ENCODE measurements around the gene PSAP.

PSAP gene

DNA sequence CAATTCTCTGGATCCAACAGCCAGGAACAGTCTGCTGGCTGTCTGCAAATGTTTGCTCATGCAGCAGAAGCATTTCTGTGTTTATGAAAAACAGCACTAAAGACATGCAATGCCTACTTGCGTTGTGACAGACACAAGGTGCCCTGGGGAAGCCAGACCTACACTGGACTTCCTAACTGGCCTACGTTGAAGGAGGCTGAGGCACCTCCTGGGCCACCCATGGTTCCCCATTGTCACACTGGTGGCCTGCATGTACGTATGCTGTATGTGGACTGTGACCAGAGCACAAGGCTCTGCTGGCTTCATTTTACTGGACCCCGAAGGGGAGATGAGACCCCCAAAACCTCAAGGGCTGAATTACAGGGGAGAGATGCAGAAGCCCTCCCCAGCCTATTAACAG lies 27.7 kb downstream of the PSAP start:
- no peak for DNase-seq

DNA sequence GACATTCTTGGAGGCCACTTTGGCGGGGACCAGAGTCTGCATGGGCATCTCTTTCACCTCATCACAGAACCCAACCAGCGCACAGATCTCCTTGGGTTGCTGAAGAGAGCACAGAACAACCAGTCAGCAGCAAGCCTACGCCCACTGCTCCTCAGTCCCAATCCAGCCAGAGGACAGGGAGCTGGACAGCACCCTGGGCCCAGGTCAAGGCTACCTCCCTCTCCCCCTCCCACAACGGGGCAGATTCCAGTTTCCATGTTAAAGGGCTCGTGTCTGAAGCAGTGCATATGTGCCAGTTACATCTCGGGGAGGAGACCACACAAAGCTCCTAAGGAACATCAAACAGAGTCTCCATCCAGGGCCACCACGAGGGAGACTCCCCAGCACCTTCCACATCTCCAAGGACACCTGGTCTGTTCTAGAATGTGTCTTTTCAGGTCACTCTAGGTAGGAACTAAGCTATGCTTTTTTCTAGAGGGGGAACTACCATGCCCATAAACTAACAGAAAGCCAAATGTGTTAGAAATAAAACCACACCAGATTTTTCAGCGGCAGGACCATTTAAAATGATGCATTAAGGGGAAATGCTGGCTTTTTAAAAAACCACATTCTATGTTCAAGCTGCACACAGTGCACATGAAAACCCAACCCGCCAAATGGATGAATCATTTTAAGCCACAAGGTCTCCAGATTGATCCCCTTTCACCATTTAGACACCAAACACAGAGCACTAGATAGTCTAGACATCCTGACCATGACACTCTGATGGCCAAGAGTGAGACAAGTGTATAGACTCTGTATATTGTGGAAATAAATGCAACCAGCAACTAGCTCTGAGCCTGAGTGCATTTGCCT lies 28.9 kb downstream of the PSAP start:
- no peak for DNase-seq

DNA sequence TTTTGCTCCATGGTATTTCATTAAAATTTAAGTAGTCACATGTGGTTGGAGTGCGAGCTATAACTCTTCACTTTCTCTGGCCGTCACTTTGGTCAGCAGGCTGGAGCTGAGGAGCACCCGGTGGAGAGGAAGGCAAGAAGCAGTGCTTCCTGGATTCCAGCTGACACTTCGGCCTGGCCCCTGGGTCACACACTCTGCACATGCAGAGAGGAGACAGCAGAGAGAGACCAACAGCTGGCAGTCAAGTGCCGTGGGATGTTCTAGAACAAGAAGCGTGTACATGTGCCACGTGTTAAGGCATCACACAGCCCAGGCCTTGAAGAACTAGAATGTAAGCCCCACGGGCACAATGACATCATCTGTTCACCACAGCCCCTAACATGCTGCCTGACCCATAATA lies 30.1 kb downstream of the PSAP start:
- no peak for DNase-seq

- DNase-seq = no peak
Observed at GRCh38 chr10:71819985-71820384, 31.1 kb downstream of the PSAP start.

DNA sequence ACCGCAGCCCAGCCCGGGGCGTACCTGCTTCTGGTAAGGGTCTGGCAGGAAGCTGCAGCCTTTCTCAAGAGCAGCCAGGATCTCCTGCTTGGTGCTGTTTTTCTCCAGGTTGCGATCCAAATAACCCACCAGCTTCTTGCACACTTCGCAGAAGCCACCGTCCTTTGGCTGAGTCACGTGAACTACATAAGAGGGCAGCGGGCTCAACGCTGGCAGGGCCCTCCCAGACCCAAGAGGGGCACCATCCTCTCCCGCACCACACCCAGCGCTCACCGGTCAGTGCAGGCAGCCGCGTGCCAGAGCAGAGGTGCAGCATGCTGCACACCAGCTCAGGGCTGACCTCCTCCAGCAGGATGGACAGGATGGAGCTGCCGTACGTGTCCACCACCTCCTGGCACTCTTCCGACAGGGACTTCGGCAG lies 31.6 kb downstream of the PSAP start:
- no peak for DNase-seq

DNA sequence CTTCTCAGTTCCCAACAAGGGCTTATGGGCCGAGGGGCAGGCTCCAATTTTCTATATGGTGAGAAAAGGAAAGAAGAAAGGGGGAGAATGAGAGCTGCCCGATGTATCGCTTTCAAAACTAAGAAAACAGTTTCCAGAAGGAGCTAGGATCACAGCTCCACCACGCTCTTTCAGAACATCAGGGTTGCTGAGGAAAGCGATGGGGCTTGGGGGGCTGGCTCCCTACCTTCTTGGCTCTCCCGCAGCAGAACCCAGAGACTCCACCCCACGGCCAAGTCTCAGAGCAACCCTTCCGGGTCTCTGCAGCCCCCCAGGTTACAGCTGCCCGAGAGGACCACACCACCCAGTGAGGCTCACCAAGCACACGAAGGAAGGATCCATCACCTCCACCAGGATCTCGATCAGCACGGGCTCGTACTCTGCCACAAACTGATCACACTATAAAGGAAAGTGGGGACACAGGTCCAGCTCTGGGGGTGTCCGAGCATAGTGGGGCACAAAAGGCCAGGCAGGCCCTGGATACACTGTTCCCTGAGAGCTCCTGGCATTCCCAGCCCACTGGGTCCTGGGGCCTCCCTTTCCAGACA lies 32.3 kb downstream of the PSAP start:
- no peak for DNase-seq

GRCh38 chr10:71817831-71818655 lies 33.0 kb downstream of the PSAP start:
- no peak for DNase-seq

DNA sequence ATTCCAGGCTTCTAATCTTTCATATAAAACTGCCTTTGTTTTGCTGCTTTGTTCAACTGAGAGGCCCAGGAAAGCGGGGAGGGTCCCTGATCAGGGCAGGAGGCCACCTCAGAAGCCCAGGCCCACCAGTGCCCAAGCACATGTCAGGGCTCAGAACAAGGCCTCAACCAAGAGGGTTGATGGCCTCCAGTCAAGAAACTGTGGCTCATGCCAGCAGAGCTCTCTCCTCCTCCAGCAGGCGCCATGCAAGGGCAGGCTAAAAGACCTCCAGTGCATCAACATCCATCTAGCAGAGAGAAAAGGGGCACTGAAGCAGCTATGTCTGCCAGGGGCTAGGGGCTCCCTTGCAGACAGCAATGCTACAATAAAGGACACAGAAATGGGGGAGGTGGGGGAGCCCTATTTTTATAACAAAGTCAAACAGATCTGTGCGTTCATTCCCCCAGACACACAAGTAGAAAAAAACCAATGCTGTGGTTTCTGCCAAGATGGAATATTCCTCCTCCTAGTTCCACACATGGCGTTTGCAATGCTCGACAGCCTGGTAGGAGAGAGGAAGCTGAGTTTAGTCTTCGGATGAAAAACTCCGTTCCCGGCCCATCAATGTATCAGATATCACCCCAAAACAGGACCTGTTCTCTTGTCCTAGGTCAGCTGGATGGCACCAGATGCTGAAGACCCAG lies 34.0 kb downstream of the PSAP start:
- DNase-seq = no peak

DNA sequence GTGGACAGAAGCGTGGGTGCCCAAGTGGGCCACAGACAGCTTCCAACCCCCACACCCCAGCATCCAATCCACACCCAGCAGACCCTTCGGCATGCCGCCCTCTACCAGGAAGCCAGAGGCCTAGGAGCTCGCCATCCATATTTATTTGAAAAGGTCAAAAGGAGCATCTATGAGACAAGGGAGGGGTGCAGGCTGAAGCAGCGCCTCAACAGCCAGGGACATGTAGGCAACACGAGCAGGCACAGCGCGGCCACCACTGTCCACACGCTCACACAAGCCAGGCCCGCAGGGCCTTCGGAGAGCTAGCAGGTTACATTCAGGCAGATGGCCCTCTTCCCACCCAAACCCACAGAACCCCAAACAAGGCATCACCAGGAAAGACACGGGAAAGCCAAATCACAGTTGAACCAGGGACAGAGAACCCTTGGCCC lies 34.6 kb downstream of the PSAP start:
- DNase-seq = no peak

DNA sequence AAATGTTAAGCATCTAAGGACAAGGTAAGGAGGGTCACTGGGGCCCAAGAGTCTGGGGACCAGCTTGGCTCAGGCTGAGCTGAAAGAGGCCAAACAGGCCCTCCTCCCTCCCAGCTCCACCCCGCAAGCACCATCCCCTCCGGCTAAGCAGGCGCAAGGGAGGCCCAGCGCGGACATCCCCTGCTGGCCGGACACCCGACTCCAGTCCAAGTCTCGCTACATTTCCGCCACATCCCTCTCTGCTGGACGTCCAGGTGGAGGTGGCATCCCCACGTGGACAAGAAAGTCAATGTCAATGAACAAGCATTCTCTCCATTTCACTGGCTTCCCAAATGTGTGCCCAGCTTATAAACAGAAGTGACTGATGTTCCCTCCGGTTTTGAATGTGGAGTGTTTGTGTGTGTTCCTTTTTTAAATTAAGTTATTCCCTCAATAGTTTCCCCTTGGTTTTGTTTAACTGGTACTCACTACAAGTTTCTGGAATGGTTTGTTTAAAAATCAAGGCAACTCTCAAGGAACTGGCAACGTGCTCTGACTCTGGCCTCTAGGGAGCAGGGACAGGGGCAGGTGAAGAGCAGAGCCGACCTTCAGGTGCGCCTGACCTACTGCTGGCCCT lies 35.4 kb downstream of the PSAP start:
- no peak for DNase-seq

- no peak for DNase-seq
Observed at GRCh38 chr10:71814922-71815411, 36.1 kb downstream of the PSAP start.

DNA sequence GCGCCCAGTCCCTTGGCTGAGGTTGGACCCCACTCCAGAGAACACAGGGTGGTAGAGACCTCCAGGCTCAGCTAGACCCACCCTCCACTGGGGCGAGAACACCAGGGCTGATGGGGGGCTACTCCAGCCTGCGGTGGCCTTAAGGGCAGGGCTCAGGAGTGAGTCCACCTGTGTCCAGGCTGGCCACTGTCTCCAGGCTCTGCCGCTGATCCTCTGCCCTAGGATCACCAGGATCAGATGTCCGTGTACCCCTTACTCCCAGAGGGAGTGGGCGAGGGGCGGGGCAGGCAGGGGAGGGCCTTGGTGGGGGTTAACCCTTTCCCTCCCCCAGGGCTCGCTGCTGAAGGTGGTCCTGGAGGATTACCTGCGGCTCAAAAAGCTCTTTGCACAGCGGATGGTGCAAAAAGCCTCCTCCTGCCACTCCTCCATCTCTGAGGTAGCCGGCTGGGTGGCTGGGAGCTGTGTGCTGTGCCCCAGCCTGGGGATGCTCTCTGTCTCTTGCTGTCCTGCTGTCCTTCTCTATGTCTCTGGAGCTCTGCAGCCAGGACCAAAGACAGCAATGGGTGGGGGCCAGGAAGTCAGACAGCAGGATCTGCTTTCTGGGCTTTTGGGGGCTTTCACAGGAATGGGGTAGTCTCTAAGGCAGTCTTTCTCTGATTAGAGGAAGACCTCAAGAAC lies 38.0 kb downstream of the PSAP start:
- no peak for DNase-seq

- DNase-seq = peak; percentile 96
Observed at GRCh38 chr10:71812016-71812912, 38.8 kb downstream of the PSAP start.

DNA sequence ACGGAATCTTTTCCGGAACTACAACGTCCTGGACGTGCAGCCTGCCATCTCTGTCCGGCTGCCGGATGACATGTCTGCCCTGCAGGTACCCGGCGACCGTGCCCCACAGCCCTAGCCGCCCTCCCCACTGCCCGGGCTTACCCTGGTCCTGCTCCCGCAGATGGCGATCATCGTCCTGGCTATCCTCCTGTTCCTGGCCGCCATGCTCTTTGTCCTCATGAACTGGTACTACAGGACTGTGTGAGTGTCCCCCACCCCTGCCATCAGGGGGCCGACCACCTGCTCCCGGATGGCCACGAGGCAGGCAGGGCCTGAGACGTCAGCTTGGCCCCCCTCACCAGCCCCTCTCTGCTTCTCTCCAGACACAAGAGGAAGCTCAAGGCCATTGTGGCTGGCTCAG lies 39.7 kb downstream of the PSAP start:
- no peak for DNase-seq

GRCh38 chr10:71810048-71810750 lies 40.9 kb downstream of the PSAP start:
- DNase-seq = no peak

- DNase-seq = no peak
Observed at GRCh38 chr10:71809628-71810027, 41.4 kb downstream of the PSAP start.

DNA sequence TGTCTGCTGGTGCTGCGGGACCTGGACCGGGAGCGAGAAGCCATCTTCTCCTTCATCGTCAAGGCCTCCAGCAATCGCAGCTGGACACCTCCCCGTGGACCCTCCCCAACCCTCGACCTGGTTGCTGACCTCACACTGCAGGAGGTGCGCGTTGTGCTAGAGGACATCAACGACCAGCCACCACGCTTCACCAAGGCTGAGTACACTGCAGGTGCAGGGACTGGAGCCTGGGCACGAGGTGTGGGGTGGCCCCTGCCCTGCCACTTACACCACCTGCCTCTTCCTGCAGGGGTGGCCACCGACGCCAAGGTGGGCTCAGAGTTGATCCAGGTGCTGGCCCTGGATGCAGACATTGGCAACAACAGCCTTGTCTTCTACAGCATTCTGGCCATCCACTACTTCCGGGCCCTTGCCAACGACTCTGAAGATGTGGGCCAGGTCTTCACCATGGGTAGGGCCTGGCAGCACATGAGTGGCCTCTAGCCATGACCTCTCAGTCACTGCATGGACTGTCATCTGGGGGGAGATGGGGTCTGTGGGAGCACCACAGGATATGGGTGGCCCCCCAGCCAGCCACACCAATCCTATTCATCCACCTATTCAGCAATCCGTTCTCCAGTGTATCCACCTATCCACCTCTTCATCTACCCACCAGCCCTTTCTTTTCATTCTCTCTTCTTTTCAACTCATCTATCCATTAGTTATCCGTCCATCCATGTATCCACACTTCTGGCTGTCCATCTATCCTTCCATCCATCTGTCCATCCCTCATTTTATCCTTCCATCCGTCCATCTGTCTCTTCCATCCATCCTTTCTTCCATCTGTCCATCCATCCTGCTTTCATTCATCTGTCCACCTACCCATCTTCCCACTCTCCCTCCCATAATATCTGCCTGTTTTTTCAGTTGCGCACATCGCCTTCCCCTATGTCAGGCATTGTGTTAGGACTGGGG lies 43.2 kb downstream of the PSAP start:
- no peak for DNase-seq

GRCh38 chr10:71806704-71807556 lies 44.1 kb downstream of the PSAP start:
- DNase-seq = no peak
